Measurements from ENCODE around the gene COQ8A. TPM values are rescaled to one million over a fixed set of nuclear protein-coding genes. Genes with fewer than 3 reads are reported as not detected.

COQ8A gene
- polyA plus RNA-seq, 1 of the 3 experiments (the other 2 are of a cell fraction) = 11.8 TPM

DNA sequence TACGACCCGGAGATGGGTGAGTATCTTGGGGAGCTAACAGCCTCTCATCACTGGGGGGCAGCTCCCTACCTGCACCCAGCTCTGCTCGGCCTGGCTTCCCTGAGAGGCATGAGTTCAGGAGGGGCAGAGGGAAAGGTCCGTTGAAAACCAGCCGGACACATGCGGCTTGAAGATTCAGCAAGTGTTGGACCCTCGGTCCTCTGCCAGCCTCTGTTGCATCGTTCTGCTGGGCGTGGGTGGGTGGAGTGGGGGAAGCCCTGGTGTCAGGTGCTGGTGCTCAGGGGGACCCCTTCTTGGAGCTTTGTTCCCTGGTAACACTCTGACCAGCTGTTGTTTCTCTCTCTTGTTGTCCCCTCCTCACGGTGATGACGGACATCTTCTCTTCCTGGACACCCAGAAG lies 48.7 kb upstream of the COQ8A start:
- Histone ChIP-seq H3F3A (replicated peaks; ENCODE audit: insufficient read depth) (no peaks in the 10 kb centered on the region), H3K4me1 (ENCODE audit: control insufficient read depth in 1 of 2, insufficient read depth in 2 of 2, low read depth in 1 of 2, low read length in 1 of 2) (no peaks in the 10 kb centered on the region), H3K9me3 (no peaks in the 10 kb centered on the region), H3K4me3 (ENCODE audit: low read depth in 2 of 2, low read length in 1 of 2) (no peak overlapping the region), H3K27ac (ENCODE audit: low read depth in 2 of 2, low read length in 1 of 2) (no peak overlapping the region), H3K36me3 (replicated peaks in 1 of 2; ENCODE audit: control insufficient read depth in 1 of 2, insufficient read depth in 2 of 2, low read length in 1 of 2) (peaks cover 0 to 31% of the 10 kb centered on the region in 2 experiments), H3K79me2 (ENCODE audit: insufficient read depth) (no peaks in the 10 kb centered on the region), H4K20me1 (ENCODE audit: insufficient read depth) (no peaks in the 10 kb centered on the region), H3K9me2 (no peaks in the 10 kb centered on the region), H3K27me3 (ENCODE audit: insufficient read depth) (no peaks in the 10 kb centered on the region), H3K4me2 (no peak overlapping the region), H2AFZ (ENCODE audit: low read depth) (no peak overlapping the region), H3K9ac (no peak overlapping the region)
- TF ChIP-seq USF1 (IDR thresholded peaks at IDR 0.05; ENCODE audit: borderline replicate concordance, low read depth) (no peak), POLR2AphosphoS5 (IDR thresholded peaks at IDR 0.05; ENCODE audit: low read depth, low read length) (no peak), TAF1 (IDR thresholded peaks at IDR 0.05; ENCODE audit: borderline replicate concordance, low read depth, low read length) (no peak), TEAD4 (IDR thresholded peaks at IDR 0.05; ENCODE audit: borderline replicate concordance, insufficient read depth) (no peak), TCF12 (IDR thresholded peaks at IDR 0.05) (no peak)
- TF ChIP-seq, protein P1, sequence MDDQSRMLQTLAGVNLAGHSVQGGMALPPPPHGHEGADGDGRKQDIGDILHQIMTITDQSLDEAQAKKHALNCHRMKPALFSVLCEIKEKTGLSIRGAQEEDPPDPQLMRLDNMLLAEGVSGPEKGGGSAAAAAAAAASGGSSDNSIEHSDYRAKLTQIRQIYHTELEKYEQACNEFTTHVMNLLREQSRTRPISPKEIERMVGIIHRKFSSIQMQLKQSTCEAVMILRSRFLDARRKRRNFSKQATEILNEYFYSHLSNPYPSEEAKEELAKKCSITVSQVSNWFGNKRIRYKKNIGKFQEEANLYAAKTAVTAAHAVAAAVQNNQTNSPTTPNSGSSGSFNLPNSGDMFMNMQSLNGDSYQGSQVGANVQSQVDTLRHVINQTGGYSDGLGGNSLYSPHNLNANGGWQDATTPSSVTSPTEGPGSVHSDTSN (IDR thresholded peaks at IDR 0.05) = no peak
- ChIA-PET CTCF (no interaction called here), POLR2A (no interaction called here)
- WGBS (ENCODE audit: low lambda C conversion rate) = 98% methylated on average over 10 of the region's 11 CpGs
- DNase-seq = no peak

DNA sequence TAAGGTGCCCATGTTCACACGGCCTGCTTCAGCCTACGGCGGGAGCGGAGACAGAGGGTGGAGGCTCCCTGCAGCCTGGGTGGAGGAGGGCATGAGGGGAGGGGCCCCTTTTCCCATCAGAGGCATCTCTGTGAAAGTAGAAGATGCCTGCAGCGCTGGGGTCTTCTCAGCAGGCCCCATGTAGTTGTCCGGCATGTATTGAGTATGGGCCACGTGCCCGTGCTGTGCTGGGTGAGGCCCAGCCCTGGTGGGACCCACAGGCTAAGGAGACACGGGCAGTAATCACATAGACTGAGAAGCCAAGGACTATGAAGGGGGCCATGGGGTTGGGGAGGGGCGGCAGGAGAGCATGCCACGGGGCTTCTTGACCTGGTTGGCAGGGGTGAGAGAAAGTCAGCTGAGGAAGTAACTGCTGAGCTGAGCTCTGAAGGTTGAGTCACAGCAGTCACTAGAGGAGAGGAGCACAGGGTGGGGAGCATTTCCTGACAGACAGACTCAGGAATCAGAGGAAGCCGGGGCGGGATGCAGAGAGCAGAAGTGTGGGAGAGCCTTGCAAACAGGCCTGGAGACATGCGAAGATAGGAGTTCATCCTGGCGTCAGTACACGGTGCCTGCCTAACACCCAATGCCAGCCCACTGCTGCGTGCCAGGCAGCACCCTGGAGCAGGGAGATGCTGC lies 48.1 kb upstream of the COQ8A start:
- DNase-seq = no peak
- 90% methylated on average over 9 of the region's 17 CpGs for WGBS (ENCODE audit: low lambda C conversion rate)
- H3K27ac ChIP-seq (ENCODE audit: low read depth in 2 of 2, low read length in 1 of 2) = no peak overlapping the region
- H3F3A ChIP-seq (replicated peaks; ENCODE audit: insufficient read depth) = no peaks in the 10 kb centered on the region
- H3K9me3 ChIP-seq = no peaks in the 10 kb centered on the region
- ChIA-PET POLR2A (no interaction called here), CTCF (interaction anchor here (1.0 kb wide), 1 partner anchor 9 kb away, joined by 3 read pairs; no protein-coding TSS in a partner anchor)
- TF ChIP-seq MXI1 (IDR thresholded peaks at IDR 0.05; ENCODE audit: low read depth, low read length) (no peak), USF1 (IDR thresholded peaks at IDR 0.05; ENCODE audit: borderline replicate concordance, low read depth) (no peak), GABPA (IDR thresholded peaks at IDR 0.05; ENCODE audit: low read depth) (no peak), FOXM1 (IDR thresholded peaks at IDR 0.05; ENCODE audit: low read depth) (no peak), GATA2 (CRISPR knock-in tag; IDR thresholded peaks at IDR 0.05) (no peak), TCF12 (IDR thresholded peaks at IDR 0.05) (no peak), TAF1 (IDR thresholded peaks at IDR 0.05; ENCODE audit: borderline replicate concordance, low read depth, low read length) (no peak), TEAD4 (IDR thresholded peaks at IDR 0.05; ENCODE audit: borderline replicate concordance, insufficient read depth) (no peak), YY1 (IDR thresholded peaks at IDR 0.05; ENCODE audit: low read depth) (no peak), RXRA (IDR thresholded peaks at IDR 0.05; ENCODE audit: borderline replicate concordance, low read depth) (no peak), RAD21 (IDR thresholded peaks at IDR 0.05; ENCODE audit: low read length) (no peak), SMC3 (IDR thresholded peaks at IDR 0.05; ENCODE audit: low read depth, low read length) (no peak)
- TF ChIP-seq, protein P1 (IDR thresholded peaks at IDR 0.05) = no peak
- TF ChIP-seq, protein P2, sequence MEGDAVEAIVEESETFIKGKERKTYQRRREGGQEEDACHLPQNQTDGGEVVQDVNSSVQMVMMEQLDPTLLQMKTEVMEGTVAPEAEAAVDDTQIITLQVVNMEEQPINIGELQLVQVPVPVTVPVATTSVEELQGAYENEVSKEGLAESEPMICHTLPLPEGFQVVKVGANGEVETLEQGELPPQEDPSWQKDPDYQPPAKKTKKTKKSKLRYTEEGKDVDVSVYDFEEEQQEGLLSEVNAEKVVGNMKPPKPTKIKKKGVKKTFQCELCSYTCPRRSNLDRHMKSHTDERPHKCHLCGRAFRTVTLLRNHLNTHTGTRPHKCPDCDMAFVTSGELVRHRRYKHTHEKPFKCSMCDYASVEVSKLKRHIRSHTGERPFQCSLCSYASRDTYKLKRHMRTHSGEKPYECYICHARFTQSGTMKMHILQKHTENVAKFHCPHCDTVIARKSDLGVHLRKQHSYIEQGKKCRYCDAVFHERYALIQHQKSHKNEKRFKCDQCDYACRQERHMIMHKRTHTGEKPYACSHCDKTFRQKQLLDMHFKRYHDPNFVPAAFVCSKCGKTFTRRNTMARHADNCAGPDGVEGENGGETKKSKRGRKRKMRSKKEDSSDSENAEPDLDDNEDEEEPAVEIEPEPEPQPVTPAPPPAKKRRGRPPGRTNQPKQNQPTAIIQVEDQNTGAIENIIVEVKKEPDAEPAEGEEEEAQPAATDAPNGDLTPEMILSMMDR (IDR thresholded peaks at IDR 0.05) = no peak
- TF ChIP-seq, protein P3, sequence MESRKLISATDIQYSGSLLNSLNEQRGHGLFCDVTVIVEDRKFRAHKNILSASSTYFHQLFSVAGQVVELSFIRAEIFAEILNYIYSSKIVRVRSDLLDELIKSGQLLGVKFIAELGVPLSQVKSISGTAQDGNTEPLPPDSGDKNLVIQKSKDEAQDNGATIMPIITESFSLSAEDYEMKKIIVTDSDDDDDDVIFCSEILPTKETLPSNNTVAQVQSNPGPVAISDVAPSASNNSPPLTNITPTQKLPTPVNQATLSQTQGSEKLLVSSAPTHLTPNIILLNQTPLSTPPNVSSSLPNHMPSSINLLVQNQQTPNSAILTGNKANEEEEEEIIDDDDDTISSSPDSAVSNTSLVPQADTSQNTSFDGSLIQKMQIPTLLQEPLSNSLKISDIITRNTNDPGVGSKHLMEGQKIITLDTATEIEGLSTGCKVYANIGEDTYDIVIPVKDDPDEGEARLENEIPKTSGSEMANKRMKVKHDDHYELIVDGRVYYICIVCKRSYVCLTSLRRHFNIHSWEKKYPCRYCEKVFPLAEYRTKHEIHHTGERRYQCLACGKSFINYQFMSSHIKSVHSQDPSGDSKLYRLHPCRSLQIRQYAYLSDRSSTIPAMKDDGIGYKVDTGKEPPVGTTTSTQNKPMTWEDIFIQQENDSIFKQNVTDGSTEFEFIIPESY (IDR thresholded peaks at IDR 0.05; ENCODE audit: borderline replicate concordance, low read depth) = no peak
- no peaks in the 10 kb centered on the region for H4K20me1 ChIP-seq (ENCODE audit: insufficient read depth)
- no peaks in the 10 kb centered on the region for H3K27me3 ChIP-seq (ENCODE audit: insufficient read depth)
- H3K4me3 ChIP-seq (ENCODE audit: low read depth in 2 of 2, low read length in 1 of 2) = no peak overlapping the region
- H3K9me2 ChIP-seq = no peaks in the 10 kb centered on the region
- H3K9ac ChIP-seq = no peak overlapping the region
- no peak overlapping the region for H3K4me2 ChIP-seq
- H3K79me2 ChIP-seq (ENCODE audit: insufficient read depth) = no peaks in the 10 kb centered on the region
- peaks cover 0 to 31% of the 10 kb centered on the region in 2 experiments for H3K36me3 ChIP-seq (replicated peaks in 1 of 2; ENCODE audit: control insufficient read depth in 1 of 2, insufficient read depth in 2 of 2, low read length in 1 of 2)
- no peak overlapping the region for H2AFZ ChIP-seq (ENCODE audit: low read depth)
- H3K4me1 ChIP-seq (ENCODE audit: control insufficient read depth in 1 of 2, insufficient read depth in 2 of 2, low read depth in 1 of 2, low read length in 1 of 2) = no peaks in the 10 kb centered on the region
